Measurements from ENCODE around the gene SNAPIN.

SNAPIN gene

GRCh38 chr1:153679337-153680119, 21.0 kb downstream of the SNAPIN start:
- Histone ChIP-seq H3K9ac (ENCODE audit: low read length) (no peak overlapping the region), H3F3A (ENCODE audit: insufficient read depth, low read length) (no peaks in the 10 kb centered on the region), H3K27me3 (ENCODE audit: insufficient read depth, low read length) (no peaks in the 10 kb centered on the region; the same call in 1 of the 2 replicates), H4K20me1 (ENCODE audit: insufficient read depth, low read length) (no peaks in the 10 kb centered on the region), H3K4me1 (ENCODE audit: insufficient read depth, low read length, severe bottlenecking) (no peaks in the 10 kb centered on the region), H3K9me2 (ENCODE audit: low read depth, low read length) (no peaks in the 10 kb centered on the region), H3K9me3 (ENCODE audit: low read length) (no peaks in the 10 kb centered on the region), H3K36me3 (ENCODE audit: insufficient read depth, low read length) (no peaks in the 10 kb centered on the region), H3K79me2 (ENCODE audit: insufficient read depth, low read length) (no peaks in the 10 kb centered on the region), H2AFZ (ENCODE audit: low read length) (no peak overlapping the region), H3K27ac (ENCODE audit: low read depth, low read length, poor library complexity, severe bottlenecking) (no peak overlapping the region), H3K4me2 (ENCODE audit: low read length) (no peak overlapping the region; the same call in 1 of the 2 replicates), H3K4me3 (ENCODE audit: low read depth, low read length, poor library complexity, severe bottlenecking) (no peak overlapping the region)
- TF ChIP-seq CTCF (IDR thresholded peaks at IDR 0.05; ENCODE audit: low read length) (no peak; the same call in 1 of the 2 replicates), EZH2 (IDR thresholded peaks at IDR 0.05; ENCODE audit: borderline replicate concordance, low read length) (no peak)

GRCh38 chr1:153680120-153680403, 21.6 kb downstream of the SNAPIN start:
- Histone ChIP-seq H3K9me3 (ENCODE audit: low read length) (no peaks in the 10 kb centered on the region), H3K4me3 (ENCODE audit: low read depth, low read length, poor library complexity, severe bottlenecking) (no peak overlapping the region), H3K9ac (ENCODE audit: low read length) (no peak overlapping the region), H3K9me2 (ENCODE audit: low read depth, low read length) (no peaks in the 10 kb centered on the region), H3K27ac (ENCODE audit: low read depth, low read length, poor library complexity, severe bottlenecking) (no peak overlapping the region), H2AFZ (ENCODE audit: low read length) (no peak overlapping the region), H3F3A (ENCODE audit: insufficient read depth, low read length) (no peaks in the 10 kb centered on the region), H4K20me1 (ENCODE audit: insufficient read depth, low read length) (no peaks in the 10 kb centered on the region), H3K36me3 (ENCODE audit: insufficient read depth, low read length) (no peaks in the 10 kb centered on the region), H3K27me3 (ENCODE audit: insufficient read depth, low read length) (no peaks in the 10 kb centered on the region; the same call in 1 of the 2 replicates), H3K4me2 (ENCODE audit: low read length) (no peak overlapping the region), H3K4me1 (ENCODE audit: insufficient read depth, low read length, severe bottlenecking) (no peaks in the 10 kb centered on the region), H3K79me2 (ENCODE audit: insufficient read depth, low read length) (no peaks in the 10 kb centered on the region)
- no peak for TF ChIP-seq CTCF (IDR thresholded peaks at IDR 0.05; ENCODE audit: low read length)
- TF ChIP-seq EZH2 (IDR thresholded peaks at IDR 0.05; ENCODE audit: borderline replicate concordance, low read length): no peak

GRCh38 chr1:153682730-153683129, 24.2 kb downstream of the SNAPIN start:
- peaks cover 6% of the 10 kb centered on the region; the same call in 1 of the 2 replicates for H3K27me3 ChIP-seq (ENCODE audit: insufficient read depth, low read length)
- H3K9me3 ChIP-seq (ENCODE audit: low read length): no peaks in the 10 kb centered on the region
- no peaks in the 10 kb centered on the region for H3K4me1 ChIP-seq (ENCODE audit: insufficient read depth, low read length, severe bottlenecking)
- no peaks in the 10 kb centered on the region for H3K79me2 ChIP-seq (ENCODE audit: insufficient read depth, low read length)
- no peaks in the 10 kb centered on the region for H3F3A ChIP-seq (ENCODE audit: insufficient read depth, low read length)
- no peak for TF ChIP-seq CTCF (IDR thresholded peaks at IDR 0.05; ENCODE audit: low read length)
- no peak for TF ChIP-seq EZH2 (IDR thresholded peaks at IDR 0.05; ENCODE audit: borderline replicate concordance, low read length)
- no peaks in the 10 kb centered on the region for H3K9me2 ChIP-seq (ENCODE audit: low read depth, low read length)
- H3K36me3 ChIP-seq (ENCODE audit: insufficient read depth, low read length): no peaks in the 10 kb centered on the region
- no peak overlapping the region for H3K4me2 ChIP-seq (ENCODE audit: low read length)
- no peak overlapping the region for H2AFZ ChIP-seq (ENCODE audit: low read length)
- no peaks in the 10 kb centered on the region for H4K20me1 ChIP-seq (ENCODE audit: insufficient read depth, low read length)
- no peak overlapping the region for H3K9ac ChIP-seq (ENCODE audit: low read length)
- H3K27ac ChIP-seq (ENCODE audit: low read depth, low read length, poor library complexity, severe bottlenecking): no peak overlapping the region
- no peak overlapping the region for H3K4me3 ChIP-seq (ENCODE audit: low read depth, low read length, poor library complexity, severe bottlenecking)
